Measurements from ENCODE around the gene C9orf50.
"Not testable (repeated sequence)": the region's sequence is repeated elsewhere in the genome, so short reads cannot be mapped to it uniquely, and the experiment has no call there.

DNA sequence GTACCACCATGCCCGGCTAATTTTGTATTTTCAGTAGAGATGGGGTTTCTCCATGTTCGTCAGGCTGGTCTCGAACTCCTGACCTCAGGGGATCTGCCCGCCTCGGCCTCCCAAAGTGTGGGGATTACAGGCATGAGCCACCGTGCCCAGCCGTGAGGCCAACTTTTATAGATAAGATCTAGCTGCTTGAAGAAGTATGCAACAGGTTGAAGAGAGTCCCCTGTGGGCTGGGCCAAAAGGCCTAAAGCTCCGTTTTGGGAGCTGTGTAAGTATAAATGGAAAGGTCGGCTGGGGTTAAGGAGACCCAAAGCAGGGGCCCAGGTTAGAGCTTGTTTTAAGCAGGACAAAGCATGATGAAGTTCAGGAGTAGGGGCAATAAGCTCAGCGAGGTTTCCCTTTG is 28.1 kb downstream of the C9orf50 start:
- TF ChIP-seq POLR2A (IDR thresholded peaks at IDR 0.05; ENCODE audit: low read depth, low read length); POLR2AphosphoS5 (IDR thresholded peaks at IDR 0.05; ENCODE audit: low read depth, low read length); SPI1 (IDR thresholded peaks at IDR 0.05; ENCODE audit: low read depth, low read length); TAF1 (IDR thresholded peaks at IDR 0.05; ENCODE audit: low read depth, low read length); PAX5 (IDR thresholded peaks at IDR 0.05; ENCODE audit: insufficient read depth, low read length, severe bottlenecking); POU2F2 (IDR thresholded peaks at IDR 0.05; ENCODE audit: low read depth, low read length): not testable (repeated sequence)

All from GM12891 (cell line).